ENCODE measurements around the gene AUTS2.

Gene AUTS2

GRCh38 chr7:70415179-70415972, 817.1 kb downstream of the AUTS2 start:
- no peak for DNase-seq

GRCh38 chr7:70416347-70416985, 818.2 kb downstream of the AUTS2 start:
- DNase-seq = no peak

GRCh38 chr7:70416986-70417655, 818.8 kb downstream of the AUTS2 start:
- DNase-seq = no peak

- no peak for DNase-seq
Observed at GRCh38 chr7:70419526-70420380, 821.5 kb downstream of the AUTS2 start.

GRCh38 chr7:70420381-70420662, 822.0 kb downstream of the AUTS2 start:
- DNase-seq = no peak

GRCh38 chr7:70421319-70421718, 823.0 kb downstream of the AUTS2 start:
- DNase-seq = no peak

- DNase-seq = no peak
Observed at GRCh38 chr7:70426249-70426880, 828.1 kb downstream of the AUTS2 start.

GRCh38 chr7:70432567-70433001, 834.3 kb downstream of the AUTS2 start:
- peak; percentile 43 for DNase-seq

GRCh38 chr7:70434376-70434775, 836.1 kb downstream of the AUTS2 start:
- no peak for DNase-seq

- DNase-seq = no peak
Observed at GRCh38 chr7:70434821-70435220, 836.5 kb downstream of the AUTS2 start.

- no peak for DNase-seq
Observed at GRCh38 chr7:70435634-70436033, 837.4 kb downstream of the AUTS2 start.

- no peak for DNase-seq
Observed at GRCh38 chr7:70436790-70437350, 838.6 kb downstream of the AUTS2 start.

GRCh38 chr7:70439651-70440050, 841.4 kb downstream of the AUTS2 start:
- no peak for DNase-seq

GRCh38 chr7:70446448-70447143, 848.3 kb downstream of the AUTS2 start:
- DNase-seq = no peak

GRCh38 chr7:70448312-70448906, 850.1 kb downstream of the AUTS2 start:
- no peak for DNase-seq

- DNase-seq = no peak
Observed at GRCh38 chr7:70450731-70451130, 852.5 kb downstream of the AUTS2 start.

GRCh38 chr7:70455925-70456324, 857.6 kb downstream of the AUTS2 start:
- no peak for DNase-seq

GRCh38 chr7:70456719-70457118, 858.4 kb downstream of the AUTS2 start:
- DNase-seq = no peak

- no peak for DNase-seq
Observed at GRCh38 chr7:70457482-70457881, 859.2 kb downstream of the AUTS2 start.

GRCh38 chr7:70457883-70458680, 859.8 kb downstream of the AUTS2 start:
- no peak for DNase-seq

Measured in NCI-H510A (cell line).